Iris pigment epithelial cell (primary cell): Measurements from ENCODE around the gene NDUFB6.
"Not testable (repeated sequence)": the region's sequence is repeated elsewhere in the genome, so short reads cannot be mapped to it uniquely, and the experiment has no call there.

ENCODE experiments used
- DNase-seq: peaks from one replicate; pipeline ENCODE4 v3.0.0-alpha.2; 2011; ENCODE audit warnings: low read depth

Gene NDUFB6

DNA sequence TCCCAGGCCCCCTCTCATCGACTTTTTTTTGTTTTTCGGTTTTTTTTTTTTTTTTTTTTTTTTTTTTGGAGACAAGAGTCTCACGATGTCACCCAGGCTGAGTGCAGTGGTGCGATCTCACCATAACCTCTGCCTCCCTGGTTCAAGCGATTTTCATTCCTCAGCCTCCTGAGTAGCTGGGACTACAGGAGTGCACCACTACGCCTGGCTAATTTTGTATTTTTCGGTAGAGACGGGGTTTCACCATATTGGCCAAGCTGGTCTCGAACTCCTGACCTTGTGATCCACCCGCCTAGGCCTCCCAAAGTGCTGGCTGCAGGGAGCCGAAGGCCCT lies 48.4 kb downstream of the NDUFB6 start:
- DNase-seq, result not testable (repeated sequence)

DNA sequence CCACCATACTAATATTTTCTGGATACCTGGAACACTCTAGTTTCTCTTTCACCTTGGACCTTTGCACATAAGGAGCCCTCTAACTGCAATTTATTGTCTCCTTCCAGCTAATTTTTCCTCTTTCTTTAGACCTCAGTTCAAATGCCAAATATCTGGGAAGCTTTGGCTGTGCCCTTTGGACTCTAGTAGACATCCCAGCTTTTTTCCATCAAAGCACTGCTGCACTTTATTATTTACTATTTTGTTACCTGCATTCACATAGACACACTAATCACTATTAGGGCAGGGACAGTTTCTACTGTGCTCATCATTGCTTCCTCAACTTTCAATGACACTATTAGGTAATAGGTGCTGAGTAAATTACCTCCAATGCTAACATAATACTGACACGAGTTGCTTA lies 49.0 kb downstream of the NDUFB6 start:
- no peak for DNase-seq

DNA sequence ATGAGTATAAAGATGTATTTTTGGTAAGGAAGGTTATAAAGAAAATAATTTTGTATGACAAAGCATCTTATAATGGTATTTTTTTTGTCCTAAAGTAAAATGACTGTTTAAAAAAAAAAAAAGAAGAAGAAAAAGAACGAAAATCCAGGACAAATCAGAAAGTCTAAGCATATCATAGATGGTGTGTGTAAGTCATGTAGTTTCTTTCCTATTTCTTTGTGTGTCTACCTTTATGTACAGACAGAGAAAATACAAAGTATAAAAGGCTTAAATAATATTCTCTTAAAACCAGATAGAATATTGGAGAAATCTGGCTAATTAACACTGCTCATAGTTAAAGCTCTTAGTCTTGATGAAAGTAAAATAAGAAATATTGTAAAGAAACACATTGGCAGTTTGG lies 54.7 kb downstream of the NDUFB6 start:
- no peak for DNase-seq

DNA sequence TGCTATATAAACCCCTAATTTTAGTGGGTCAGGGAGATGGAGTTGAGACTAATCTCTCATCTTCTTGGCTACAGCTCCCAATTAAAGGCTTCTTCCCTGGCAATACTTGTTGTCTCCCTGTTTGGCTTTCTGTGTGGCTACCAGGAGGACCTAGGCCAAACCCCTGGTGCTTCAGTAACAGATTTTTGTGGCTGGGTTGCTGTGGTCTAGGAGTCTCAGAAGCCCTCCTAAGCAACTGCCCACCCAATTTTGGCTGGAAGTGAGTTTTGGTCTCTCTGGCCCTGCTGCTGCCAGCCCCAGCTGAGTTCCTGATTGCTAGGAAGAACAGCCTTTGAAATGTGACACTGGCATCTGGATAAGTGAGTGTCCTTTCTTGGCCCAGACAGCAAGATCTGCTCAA lies 56.7 kb downstream of the NDUFB6 start:
- DNase-seq, result no peak

DNA sequence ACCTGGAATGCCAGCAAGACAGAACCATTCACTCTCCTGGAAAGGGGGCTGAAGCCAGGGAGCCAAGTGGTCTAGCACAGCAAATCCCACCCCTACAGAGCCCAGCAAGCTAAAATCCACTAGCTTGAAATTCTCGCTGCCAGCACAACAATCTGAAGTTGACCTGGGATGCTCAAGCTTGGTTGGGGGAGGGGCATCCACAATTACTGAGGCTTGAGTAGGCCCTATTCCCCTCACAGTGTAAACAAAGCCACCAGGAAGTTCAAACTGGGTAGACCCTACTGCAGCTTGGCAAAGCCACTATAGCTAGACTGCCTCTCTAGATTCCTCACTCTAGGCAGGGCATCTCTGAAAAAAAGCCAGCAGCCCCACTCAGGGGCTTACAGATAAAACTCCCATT lies 64.2 kb downstream of the NDUFB6 start:
- DNase-seq, result no peak

DNA sequence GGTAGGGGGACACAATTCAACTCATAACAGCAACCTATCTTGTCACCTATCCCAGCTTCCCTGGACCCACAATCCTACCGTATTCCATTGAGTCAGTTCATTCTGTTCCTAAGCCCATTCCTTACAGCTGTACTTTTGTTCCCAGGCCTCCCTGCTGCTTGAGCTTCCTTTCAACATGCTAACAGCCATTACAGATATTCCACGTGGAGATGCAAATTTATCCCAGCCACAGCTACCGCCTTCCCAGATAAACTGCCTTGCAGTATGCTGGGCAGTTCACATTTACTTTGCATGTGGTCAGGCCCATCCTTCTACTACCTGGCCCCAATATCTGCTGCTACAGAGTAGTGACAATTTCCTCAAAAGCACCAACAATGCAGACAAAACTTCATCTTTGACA lies 70.0 kb downstream of the NDUFB6 start:
- DNase-seq, result no peak
